IMR-90 (cell line): ENCODE data around the gene KLHDC10. TPM values are rescaled to one million over a fixed set of nuclear protein-coding genes. Genes with fewer than 3 reads are reported as not detected.

Experiments used
- ATAC-seq: fragments of 200-7000 bp; cut with Tn5 transposase; 2 replicates; pipeline ENCODE4 v1.9.1; 2020; ENCODE audit warnings: low read depth, mild to moderate bottlenecking, moderate library complexity
- BruUV-seq: library from RNA; stranded (reverse); fragments of 400-500 nt; replicated peaks from 2 replicates; lab custom pipeline; 2021; lab: Mats Ljungman, UMichigan
- CTCF ChIA-PET: fragments of 300-600 bp; formaldehyde crosslinking; extraction: SDS; loops from one replicate; lab custom pipeline; 2021; ENCODE audit warnings: antibody characterized with exemption; lab: Yijun Ruan, JAX
- POLR2A ChIA-PET: fragments of 300-600 bp; sonication (Branson Sonifier 250); formaldehyde crosslinking; loops from one replicate; lab custom pipeline; 2022; ENCODE audit warnings: antibody characterized with exemption; ENCODE audit not compliant: unreplicated experiment; lab: Charles Lee
- DNase-seq: peaks from one replicate; pipeline ENCODE4 v3.0.0; 2013
- H2AFZ ChIP-seq: replicated peaks from 2 replicates; pipeline ENCODE3; 2013; ENCODE audit warnings: low read length, mild to moderate bottlenecking; ENCODE audit not compliant: poor library complexity
- H2AK5ac ChIP-seq: 2 replicates; pipeline ENCODE4 v1.6.1; 2013; ENCODE audit warnings: low read depth, low read length, inconsistent platforms
- H2AK9ac ChIP-seq: replicated peaks from 2 replicates; pipeline ENCODE3; 2013; ENCODE audit warnings: mild to moderate bottlenecking, low read depth, low read length, moderate library complexity; ENCODE audit not compliant: poor library complexity
- H2BK120ac ChIP-seq: 2 replicates; pipeline ENCODE4 v1.6.1; 2013; ENCODE audit warnings: low read depth, low read length, inconsistent platforms
- H2BK15ac ChIP-seq: 3 replicates; pipeline ENCODE4 v1.6.1; 2013; ENCODE audit warnings: low read depth, low read length, inconsistent platforms
- H2BK20ac ChIP-seq: 2 replicates; pipeline ENCODE4 v1.6.1; 2013; ENCODE audit warnings: low read depth, mild to moderate bottlenecking, inconsistent platforms, low read length, moderate library complexity
- H2BK5ac ChIP-seq: 2 replicates; pipeline ENCODE4 v1.6.1; 2013; ENCODE audit warnings: mild to moderate bottlenecking, low read depth, low read length, inconsistent platforms; ENCODE audit not compliant: poor library complexity, severe bottlenecking
- H3K14ac ChIP-seq: replicated peaks from 2 replicates; pipeline ENCODE4 v1.6.1; 2013; ENCODE audit warnings: low read depth, low read length, inconsistent platforms
- H3K18ac ChIP-seq: 2 replicates; pipeline ENCODE4 v1.6.1; 2013; ENCODE audit warnings: low read depth, low read length, control low read depth
- H3K23ac ChIP-seq: 2 replicates; pipeline ENCODE4 v1.6.1; 2013; ENCODE audit warnings: low read depth, low read length, inconsistent platforms
- H3K27ac ChIP-seq: 2 replicates; pipeline ENCODE4 v1.5.1; 2013; ENCODE audit warnings: mild to moderate bottlenecking, control low read depth, low read length; ENCODE audit not compliant: insufficient read depth
- H3K27me3 ChIP-seq: 2 replicates; pipeline ENCODE4 v1.6.1; 2013; ENCODE audit warnings: low read length; ENCODE audit not compliant: control insufficient read depth, insufficient read depth
- H3K36me3 ChIP-seq: 2 replicates; pipeline ENCODE4 v1.6.1; 2013; ENCODE audit warnings: low read length, mixed read lengths; ENCODE audit not compliant: control insufficient read depth, insufficient read depth
- H3K4ac ChIP-seq: 2 replicates; pipeline ENCODE4 v1.6.1; 2013; ENCODE audit warnings: low read depth, low read length, inconsistent platforms
- H3K4me1 ChIP-seq: 2 replicates; pipeline ENCODE4 v1.6.1; 2013; ENCODE audit warnings: low read length, mixed read lengths; ENCODE audit not compliant: control insufficient read depth, insufficient read depth
- H3K4me2 ChIP-seq: 2 replicates; pipeline ENCODE4 v1.6.1; 2013; ENCODE audit warnings: low read depth, mild to moderate bottlenecking, control low read depth, low read length, moderate library complexity
- H3K4me3 ChIP-seq: 2 replicates; pipeline ENCODE4 v1.5.1; 2013; ENCODE audit warnings: low read depth, mild to moderate bottlenecking, control low read depth, low read length, moderate library complexity; ENCODE audit not compliant: insufficient read depth
- H3K56ac ChIP-seq: 2 replicates; pipeline ENCODE4 v1.6.1; 2013; ENCODE audit warnings: low read length, inconsistent platforms; ENCODE audit not compliant: insufficient read depth; ENCODE audit errors: extremely low read depth
- H3K79me1 ChIP-seq, 2 experiments: 2 replicates each; pipeline ENCODE4 v1.6.1; 2013; ENCODE audit warnings: low read length in 2 of 2, inconsistent platforms in 1 of 2, low read depth in 1 of 2
- H3K9ac ChIP-seq: 2 replicates; pipeline ENCODE4 v1.6.1; 2013; ENCODE audit warnings: low read depth, low read length, control low read depth
- H3K9me1 ChIP-seq: 2 replicates; pipeline ENCODE4 v1.6.1; 2013; ENCODE audit warnings: low read length, inconsistent platforms; ENCODE audit not compliant: insufficient read depth
- H3K9me3 ChIP-seq: 2 replicates; pipeline ENCODE4 v1.6.1; 2013; ENCODE audit warnings: low read length; ENCODE audit not compliant: control insufficient read depth, insufficient read depth
- H4K20me1 ChIP-seq: 2 replicates; pipeline ENCODE4 v1.6.1; 2013; ENCODE audit warnings: low read length, inconsistent platforms; ENCODE audit not compliant: insufficient read depth
- H4K5ac ChIP-seq: 2 replicates; pipeline ENCODE4 v1.6.1; 2013; ENCODE audit warnings: mild to moderate bottlenecking, low read depth, low read length, control low read depth
- H4K8ac ChIP-seq, 2 experiments: 2 replicates each; pipeline ENCODE4 v1.6.1; 2013; ENCODE audit warnings: low read depth in 2 of 2, low read length in 2 of 2, control low read depth in 1 of 2, inconsistent platforms in 1 of 2
- H4K91ac ChIP-seq: 2 replicates; pipeline ENCODE4 v1.6.1; 2013; ENCODE audit warnings: low read depth, low read length, inconsistent platforms; ENCODE audit not compliant: insufficient read depth
- MXI1 ChIP-seq: IDR thresholded peaks from 2 replicates; pipeline ENCODE4 v1.6.1; 2012; ENCODE audit warnings: low read depth, mild to moderate bottlenecking, low read length, moderate library complexity, borderline replicate concordance
- POLR2A ChIP-seq: IDR thresholded peaks from 2 replicates; pipeline ENCODE4 v1.6.1; 2012; ENCODE audit warnings: mild to moderate bottlenecking, low read depth, low read length
- WGBS, 2 experiments: methylation state at CpG; one replicate each; pipeline versions ENCODE4 v1.1.5 to v1.1.7; 2013; ENCODE audit warnings: missing lambda C conversion rate in 2 of 2; ENCODE audit not compliant: insufficient read length in 1 of 2; ENCODE audit errors: extremely low coverage in 2 of 2; 5-methylcytosine and 5-hydroxymethylcytosine counted together
- dilution Hi-C: fragments of 300-500 bp; cut with HindIII; formaldehyde crosslinking; loops from one replicate; pipeline ENCODE4 v1.14.3; 2018; ENCODE audit warnings: low sequenced_read_pairs; ENCODE audit not compliant: unreplicated experiment
- in situ Hi-C: fragments of 300-500 bp; cut with MboI; formaldehyde crosslinking; loops from 3 replicates; pipeline ENCODE4 v1.14.3; 2019; ENCODE audit warnings: low sequenced_read_pairs, inconsistent platforms, mixed read lengths
- intact Hi-C: fragments of 100-400 bp; cut with micrococcal nuclease; formaldehyde crosslinking; loops from 2 replicates; pipeline ENCODE4 v1.10.0; 2022
- polyA plus RNA-seq, 3 experiments: library from polyadenylated mRNA; depleted of rRNA; stranded (reverse); fragments of >200 nt; gene quantifications; 2 replicates each; pipeline ENCODE4 v1.2.3, GENCODE V29; 2012; ENCODE audit warnings: low replicate concordance in 1 of 3
- total RNA-seq: library from RNA; depleted of rRNA; stranded (reverse); fragments of >200 nt; gene quantifications from 2 replicates; pipeline ENCODE4 v1.2.3, GENCODE V29; 2012

Gene KLHDC10
- total and polyA plus RNA-seq, 2 of the 4 experiments (the other 2 are of a cell fraction) = 12.4 to 27.1 TPM

DNA sequence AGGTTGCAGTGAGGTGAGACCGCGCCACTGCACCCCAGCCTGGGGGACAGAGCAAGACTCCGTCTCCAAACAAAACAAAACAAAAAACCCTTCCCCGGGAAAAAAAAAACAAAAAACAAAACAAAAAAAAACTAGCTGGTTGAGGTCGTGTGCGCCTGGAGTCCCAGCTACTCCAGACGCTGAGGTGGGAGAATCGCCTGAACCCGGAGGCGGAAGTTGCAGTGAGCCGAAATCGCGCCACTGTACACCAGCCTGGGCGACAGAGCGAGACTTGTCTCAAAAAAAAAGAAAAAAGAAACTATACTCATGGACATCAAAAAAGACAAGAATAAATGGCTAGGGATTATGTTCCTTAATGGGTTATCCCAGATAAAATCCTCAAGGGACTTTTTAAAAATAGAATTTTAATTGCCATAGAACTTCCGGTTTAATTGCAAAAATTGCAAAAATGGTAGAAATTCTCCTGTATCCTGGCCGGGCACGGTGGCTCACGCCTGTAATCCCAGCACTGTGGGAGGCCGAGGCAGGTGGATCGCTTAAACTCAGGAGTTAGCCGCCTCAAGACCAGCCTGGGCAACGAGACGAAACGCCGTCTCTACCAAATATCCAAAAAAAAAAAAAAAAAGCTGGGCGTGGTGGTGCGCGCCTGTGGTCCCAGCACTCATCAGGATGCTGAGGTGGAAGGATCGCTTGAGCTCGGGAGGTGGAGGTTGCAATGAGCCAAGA lies 37.8 kb downstream of the KLHDC10 start:
- no TSS peak for BruUV-seq

More for the DNA sequence above, 37.8 kb downstream of the KLHDC10 start:
- no peak overlapping the region for H3K23ac ChIP-seq
- ATAC-seq = no peak
- 96% methylated on average over 5 of the region's 31 CpGs; no CpG with 5 or more reads in 1 of the 2 experiments for WGBS, 2 experiments
- H3K4me1 ChIP-seq = no peaks in the 10 kb centered on the region
- H2AFZ ChIP-seq = no peak overlapping the region
- H3K9ac ChIP-seq = no peak overlapping the region
- no peak overlapping the region for H3K14ac ChIP-seq
- no peak overlapping the region for H2BK120ac ChIP-seq
- no peak overlapping the region for H3K18ac ChIP-seq
- ChIA-PET CTCF (no interaction called here), POLR2A (no interaction called here)
- H2BK15ac ChIP-seq = no peak overlapping the region
- no peak overlapping the region for H2AK5ac ChIP-seq
- no peak overlapping the region for H2AK9ac ChIP-seq
- H3K27me3 ChIP-seq = no peaks in the 10 kb centered on the region
- in situ Hi-C loops (no loop called here), intact Hi-C loops (no loop called here), dilution Hi-C loops (no loop called here)
- no peaks in the 10 kb centered on the region for H4K20me1 ChIP-seq
- no peak for DNase-seq
- peaks cover 2% of the 10 kb centered on the region; the same call in 1 of the 2 replicates for H3K9me3 ChIP-seq
- no peak overlapping the region for H3K4me3 ChIP-seq
- TF ChIP-seq POLR2A = no peak
- TF ChIP-seq MXI1 = no peak
- no peak overlapping the region for H3K4me2 ChIP-seq
- no peak overlapping the region for H3K27ac ChIP-seq
- no peak overlapping the region for H2BK20ac ChIP-seq
- H3K36me3 ChIP-seq = no peaks in the 10 kb centered on the region; the same call in 1 of the 2 replicates
- H3K9me1 ChIP-seq = no peaks in the 10 kb centered on the region; the same call in 1 of the 2 replicates
- no peak overlapping the region for H4K5ac ChIP-seq
- no peak overlapping the region for H2BK5ac ChIP-seq
- H3K56ac ChIP-seq = no peak overlapping the region
- no peak overlapping the region for H3K4ac ChIP-seq
- H3K79me1 ChIP-seq = peaks cover 4 to 13% of the 10 kb centered on the region in 2 experiments; a peak in 3 of 4 replicates
- no peak overlapping the region for H4K91ac ChIP-seq
- H4K8ac ChIP-seq = no peak overlapping the region
